GM15510 (cell line): ENCODE results near the gene IQSEC1.

Source experiments
- POLR2A ChIP-seq: IDR thresholded peaks from 3 replicates; pipeline ENCODE4 v1.6.1; 2011; ENCODE audit warnings: borderline replicate concordance; ENCODE audit not compliant: insufficient read length; ENCODE audit errors: extremely low read depth

IQSEC1 gene

GRCh38 chr3:13073326-13074005, at the start of gene IQSEC1:
Gene IQSEC1 (minus strand): TSS chr3:13073429. CDS start chr3:13073014, 415 bp downstream.
- no peak for TF ChIP-seq POLR2A

GRCh38 chr3:13122081-13123012, 49.1 kb upstream of the IQSEC1 start:
- no peak for TF ChIP-seq POLR2A

GRCh38 chr3:13121553-13122001, 48.3 kb upstream of the IQSEC1 start:
- no peak for TF ChIP-seq POLR2A

- no peak for TF ChIP-seq POLR2A
These were observed 47.8 kb upstream of the IQSEC1 start for GRCh38 chr3:13120928-13121552.

GRCh38 chr3:13120289-13120927, 47.2 kb upstream of the IQSEC1 start:
- no peak for TF ChIP-seq POLR2A

GRCh38 chr3:13119471-13120220, 46.4 kb upstream of the IQSEC1 start:
- no peak for TF ChIP-seq POLR2A

GRCh38 chr3:13116426-13116825, 43.2 kb upstream of the IQSEC1 start:
- no peak for TF ChIP-seq POLR2A

- no peak for TF ChIP-seq POLR2A
These were observed 42.8 kb upstream of the IQSEC1 start for GRCh38 chr3:13115991-13116390.

- no peak for TF ChIP-seq POLR2A
These were observed 42.3 kb upstream of the IQSEC1 start for GRCh38 chr3:13115576-13115910.

- TF ChIP-seq POLR2A = no peak
These were observed 41.8 kb upstream of the IQSEC1 start for GRCh38 chr3:13114811-13115575.

GRCh38 chr3:13113346-13114330, 40.4 kb upstream of the IQSEC1 start:
- no peak for TF ChIP-seq POLR2A
